ENCODE results near the gene SLC25A22. TPM values are rescaled to one million over a fixed set of nuclear protein-coding genes. Genes with fewer than 3 reads are reported as not detected.

Gene SLC25A22
- total RNA-seq, 3 donors from 2014 or later = 2.7 to 11.5 (median 4.7) TPM

GRCh38 chr11:792873-793272, 5.2 kb downstream of the SLC25A22 start:
- no peak for TF ChIP-seq POLR2A (IDR thresholded peaks at IDR 0.05)
- no peak for TF ChIP-seq POLR2AphosphoS5 (IDR thresholded peaks at IDR 0.05)
- TF ChIP-seq CTCF (IDR thresholded peaks at IDR 0.05) = no peak
- intact Hi-C loops (cut with DNase I; ENCODE audit: low total_unique reads) = no loop called here
- Histone ChIP-seq H3K27ac (no peak overlapping the region), H3K4me1 (peaks cover 10 to 14% of the 10 kb centered on the region in 2 donors), H3K27me3 (peaks cover 0 to 11% of the 10 kb centered on the region in 2 donors), H3K9me3 (no peaks in the 10 kb centered on the region), H3K36me3 (no peaks in the 10 kb centered on the region), H3K4me3 (no peak overlapping the region)
- DNase-seq (ENCODE audit: low spot score in 2 of 2) = no peak

- H3K27me3 ChIP-seq = peaks cover 0 to 11% of the 10 kb centered on the region in 2 donors
- no peak overlapping the region for H3K27ac ChIP-seq
- H3K4me1 ChIP-seq = peaks cover 10 to 14% of the 10 kb centered on the region in 2 donors
- no peak for DNase-seq (ENCODE audit: low spot score in 2 of 2)
- no peak overlapping the region for H3K4me3 ChIP-seq
- TF ChIP-seq POLR2A (IDR thresholded peaks at IDR 0.05) = no peak
- no peak for TF ChIP-seq POLR2AphosphoS5 (IDR thresholded peaks at IDR 0.05)
- no peak for TF ChIP-seq CTCF (IDR thresholded peaks at IDR 0.05)
- H3K36me3 ChIP-seq = no peaks in the 10 kb centered on the region
- no peaks in the 10 kb centered on the region for H3K9me3 ChIP-seq
- intact Hi-C loops (cut with DNase I; ENCODE audit: low total_unique reads) = no loop called here
These were observed 5.6 kb downstream of the SLC25A22 start for GRCh38 chr11:792535-792821.

GRCh38 chr11:791658-792534, 6.2 kb downstream of the SLC25A22 start:
- no peak for DNase-seq (ENCODE audit: low spot score in 2 of 2)
- Histone ChIP-seq H3K9me3 (no peaks in the 10 kb centered on the region), H3K27ac (no peak overlapping the region), H3K4me1 (peaks cover 9 to 10% of the 10 kb centered on the region in 2 donors), H3K27me3 (peaks cover 0 to 11% of the 10 kb centered on the region in 2 donors), H3K4me3 (no peak overlapping the region), H3K36me3 (no peaks in the 10 kb centered on the region)
- intact Hi-C loops (cut with DNase I; ENCODE audit: low total_unique reads) = loop anchor here (1.0 kb wide), 1 partner anchor 24 kb away; no protein-coding TSS in a partner anchor
- TF ChIP-seq POLR2AphosphoS5 (IDR thresholded peaks at IDR 0.05) (no peak), CTCF (IDR thresholded peaks at IDR 0.05) (no peak), POLR2A (IDR thresholded peaks at IDR 0.05) (no peak)

- intact Hi-C loops (cut with DNase I; ENCODE audit: low total_unique reads) = loop anchor here (1.0 kb wide), 1 partner anchor 23 kb away; no protein-coding TSS in a partner anchor
- Histone ChIP-seq H3K4me3 (no peak overlapping the region), H3K27me3 (peaks cover 0 to 11% of the 10 kb centered on the region in 2 donors), H3K36me3 (no peaks in the 10 kb centered on the region), H3K9me3 (no peaks in the 10 kb centered on the region), H3K4me1 (peaks cover 4% of the 10 kb centered on the region in 2 donors), H3K27ac (no peak overlapping the region)
- TF ChIP-seq POLR2AphosphoS5 (IDR thresholded peaks at IDR 0.05) = no peak
- DNase-seq (ENCODE audit: low spot score in 2 of 2) = no peak
These were observed 7.1 kb downstream of the SLC25A22 start for GRCh38 chr11:790721-791564.

GRCh38 chr11:789943-790342, 8.1 kb downstream of the SLC25A22 start, which contains the start of gene CEND1:
Gene CEND1 (minus strand): TSS chr11:790090. CDS start chr11:788576, 1,514 bp downstream.
- no peaks in the 10 kb centered on the region for H3K36me3 ChIP-seq
- no peak for DNase-seq (ENCODE audit: low spot score in 2 of 2)
- intact Hi-C loops (cut with DNase I; ENCODE audit: low total_unique reads) = no loop called here
- no peak within 1 kb of the TSS for H3K27ac ChIP-seq
- H3K27me3 ChIP-seq = peaks cover 0 to 11% of the 10 kb centered on the region in 2 donors
- no peak within 1 kb of the TSS for H3K4me3 ChIP-seq
- H3K4me1 ChIP-seq = no peaks in the 10 kb centered on the region
- TF ChIP-seq CTCF (IDR thresholded peaks at IDR 0.05) = no peak
- no peak for TF ChIP-seq POLR2AphosphoS5 (IDR thresholded peaks at IDR 0.05)
- no peak for TF ChIP-seq POLR2A (IDR thresholded peaks at IDR 0.05)
- H3K9me3 ChIP-seq = no peaks in the 10 kb centered on the region

All from breast epithelium (tissue), 4 donors.